IPS DF 4.7 (cell line): Measurements from ENCODE around the gene EIF4G3.
"Not testable (repeated sequence)": the region's sequence is repeated elsewhere in the genome, so short reads cannot be mapped to it uniquely, and the experiment has no call there.

Experiments used
- DNase-seq: peaks from one replicate; pipeline ENCODE4 v3.0.0-alpha.2; 2013; ENCODE audit warnings: low spot score; ENCODE audit errors: extremely low read depth

Gene EIF4G3

DNA sequence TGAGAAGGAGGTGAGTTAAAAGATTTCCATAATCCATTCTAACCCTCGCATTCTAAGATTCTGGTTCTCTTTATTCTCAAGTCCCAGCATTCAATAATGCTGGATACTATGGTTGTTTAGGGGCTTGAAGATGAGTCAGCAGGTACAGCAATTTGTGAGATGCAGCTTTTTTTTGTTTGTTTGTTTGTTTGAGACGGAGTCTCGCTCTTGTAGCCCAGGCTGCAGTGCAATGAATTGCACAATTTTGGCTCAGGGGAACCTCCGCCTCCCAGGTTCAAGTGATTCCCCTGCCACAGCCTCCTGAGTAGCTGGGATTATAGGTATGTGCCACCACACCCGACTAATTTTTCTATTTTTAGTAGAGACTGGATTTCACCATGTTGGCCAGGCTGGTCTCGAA, 23.3 kb downstream of the EIF4G3 start:
- DNase-seq: no peak

DNA sequence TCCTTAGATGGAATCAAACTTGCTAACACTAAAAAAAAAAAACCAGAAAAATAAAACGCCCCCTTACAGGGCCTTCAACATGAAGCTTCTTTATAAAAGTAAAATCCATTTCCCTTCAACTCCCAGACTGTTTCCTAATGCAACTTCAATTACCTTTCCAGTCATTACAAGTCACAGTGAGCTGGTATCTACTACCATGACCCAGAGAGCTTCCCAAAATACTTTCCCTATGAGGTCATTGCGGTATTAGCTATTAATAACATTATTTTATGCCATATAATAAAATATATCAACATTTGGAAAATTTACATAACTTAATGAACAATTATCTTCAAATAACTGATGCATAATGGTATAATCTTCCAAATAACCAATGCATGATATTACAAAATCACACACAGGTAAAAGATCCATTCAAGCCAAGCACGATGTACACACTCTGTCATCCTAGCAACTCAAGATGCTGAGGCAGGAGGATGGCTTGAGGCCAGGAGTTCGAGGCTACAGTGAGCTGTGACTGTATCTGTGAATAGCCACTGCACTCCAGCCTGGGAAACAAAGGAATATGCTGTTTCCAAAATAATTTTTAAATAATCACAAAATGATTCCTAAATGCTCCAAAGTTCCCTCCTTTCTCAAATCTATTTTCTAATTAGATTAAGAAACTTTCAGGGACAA, 24.1 kb downstream of the EIF4G3 start:
- DNase-seq: no peak

DNA sequence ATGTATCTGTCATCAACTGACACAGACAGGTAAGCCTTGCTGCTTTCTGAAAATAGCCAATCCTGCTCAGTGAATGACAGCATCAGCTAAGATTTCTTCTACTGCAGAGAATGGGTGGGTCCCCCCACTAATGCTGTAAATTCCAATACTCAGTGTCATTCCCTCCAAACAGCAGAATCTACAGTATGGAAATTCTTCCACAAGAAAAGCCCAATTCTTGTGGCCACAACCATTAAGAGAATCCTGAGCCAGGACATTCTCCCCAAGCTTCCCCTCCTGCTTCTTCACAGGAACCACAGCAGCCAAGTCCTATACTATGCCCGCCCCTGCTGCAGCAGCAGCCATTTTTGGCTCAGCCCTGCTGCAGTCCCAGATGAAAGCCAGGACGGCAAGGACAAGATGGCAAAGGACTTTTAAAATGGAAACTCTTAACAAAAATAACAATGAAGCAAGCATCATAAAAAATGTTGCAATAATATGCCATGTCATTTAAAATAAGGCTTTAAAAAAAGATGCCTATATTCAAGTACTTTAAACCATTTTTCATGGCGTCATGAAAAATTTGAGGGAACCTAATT, 26.8 kb downstream of the EIF4G3 start:
- no peak for DNase-seq

DNA sequence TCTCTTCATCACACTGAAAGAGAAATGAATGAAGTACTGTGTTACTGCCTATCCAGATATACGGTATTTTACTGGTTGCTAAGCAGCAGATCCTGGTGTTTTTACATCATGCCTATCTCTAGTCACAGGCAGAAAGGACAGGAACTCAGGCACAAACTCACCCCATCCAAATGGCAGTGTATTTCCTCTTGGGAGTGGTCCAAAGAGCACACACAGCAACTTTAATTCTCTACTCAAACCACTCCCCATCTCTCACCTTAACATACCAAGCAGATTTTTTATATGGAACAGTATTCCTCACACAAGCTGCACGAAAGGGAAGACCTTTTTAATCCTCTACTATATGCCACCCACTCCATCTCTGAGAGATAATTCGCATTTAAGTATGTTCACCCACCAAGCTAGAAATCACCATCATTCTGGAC, 27.3 kb downstream of the EIF4G3 start:
- DNase-seq: no peak

DNA sequence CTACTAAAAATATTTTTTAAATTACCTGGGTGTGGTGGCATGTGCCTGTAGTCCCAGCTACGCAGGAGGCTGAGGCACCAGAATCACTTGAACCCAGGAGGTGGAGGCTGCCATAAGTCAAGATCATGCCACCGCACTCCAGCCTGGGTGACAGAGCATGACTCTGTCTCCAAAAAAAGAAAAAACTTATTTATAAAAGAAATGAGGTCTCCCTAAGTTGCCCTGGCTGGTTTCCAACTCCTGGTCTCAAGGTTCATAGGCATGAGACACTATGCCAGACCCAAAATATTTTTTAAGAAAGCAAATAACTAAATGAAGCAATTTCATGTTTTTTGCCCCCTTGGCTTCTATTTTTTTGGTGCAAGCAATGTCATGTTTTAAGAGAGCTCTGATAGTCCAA, 32.9 kb downstream of the EIF4G3 start:
- no peak for DNase-seq

DNA sequence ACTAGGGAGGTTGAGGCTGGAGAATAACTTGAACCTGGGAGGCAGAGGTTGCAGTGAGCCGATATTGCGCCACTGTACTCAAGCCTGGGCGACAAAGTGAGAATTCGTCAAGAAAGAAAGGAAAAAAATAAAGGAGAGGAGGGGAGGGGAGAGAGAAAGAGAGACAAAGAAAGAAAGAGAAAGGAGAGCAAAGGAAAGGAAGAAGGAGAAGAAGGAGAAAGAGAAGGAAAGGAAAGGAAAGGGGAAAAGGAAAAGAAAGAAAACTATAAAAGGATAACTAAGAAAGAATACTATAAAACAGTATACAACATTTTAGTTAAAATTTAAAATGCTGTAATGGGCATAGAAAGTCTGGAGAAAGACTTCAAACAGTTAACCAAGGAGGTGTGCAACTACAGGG, 33.6 kb downstream of the EIF4G3 start:
- DNase-seq: no peak

DNA sequence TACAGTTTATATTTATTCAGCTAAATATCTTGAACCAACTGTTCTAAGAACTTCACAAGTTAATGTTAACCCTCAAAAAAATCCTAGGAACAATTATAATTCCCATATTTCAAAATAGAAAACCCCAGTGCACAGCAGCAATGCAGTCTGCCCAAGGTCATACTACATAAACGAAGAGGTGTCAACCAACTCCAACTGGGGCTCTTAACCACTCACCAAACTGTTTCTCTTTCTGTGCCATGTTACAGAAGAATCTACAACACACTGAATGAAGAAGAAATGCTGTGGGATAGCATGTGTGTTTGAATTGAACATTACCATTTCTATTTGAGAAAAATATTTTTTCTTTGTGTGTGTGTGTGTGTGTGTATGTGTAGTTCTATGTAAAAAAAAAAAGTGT, 35.7 kb downstream of the EIF4G3 start:
- no peak for DNase-seq

DNA sequence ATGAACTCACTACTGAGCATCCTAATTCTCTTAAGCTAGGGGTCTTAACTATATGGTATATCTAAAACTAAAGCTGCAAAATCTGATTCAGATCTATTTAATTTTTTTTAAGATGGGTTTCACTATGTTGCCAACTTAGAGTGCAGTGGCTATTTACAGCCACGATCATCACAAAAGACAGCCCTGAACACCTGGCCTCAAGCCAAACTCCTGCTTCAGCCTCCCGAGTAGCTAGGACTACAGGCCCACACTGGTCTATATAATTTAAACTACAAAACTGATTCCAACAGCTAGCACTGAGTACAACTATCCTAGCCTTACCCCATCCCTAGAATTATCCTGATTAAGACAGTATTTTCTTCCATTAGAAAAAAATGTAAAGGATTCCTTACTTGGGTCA, 37.1 kb downstream of the EIF4G3 start:
- no peak for DNase-seq

DNA sequence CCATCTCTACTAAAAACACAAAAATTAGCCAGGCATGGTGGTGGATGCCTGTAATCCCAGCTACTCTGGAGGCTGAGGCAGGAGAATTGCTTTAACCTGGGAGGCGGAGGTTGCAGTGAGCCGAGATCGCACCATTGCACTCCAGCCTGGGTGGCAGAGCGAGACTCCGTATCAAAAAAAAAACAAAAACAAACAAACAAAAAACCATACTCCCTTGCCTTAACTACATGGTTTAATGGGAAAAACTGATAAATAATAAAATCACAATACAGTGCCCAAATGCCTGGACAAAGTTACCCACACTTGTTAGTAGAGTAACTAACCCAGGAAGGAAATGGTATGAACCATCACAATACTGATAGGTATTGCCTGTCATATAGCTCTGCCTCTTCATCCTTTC, 40.4 kb downstream of the EIF4G3 start:
- not testable (repeated sequence) for DNase-seq

DNA sequence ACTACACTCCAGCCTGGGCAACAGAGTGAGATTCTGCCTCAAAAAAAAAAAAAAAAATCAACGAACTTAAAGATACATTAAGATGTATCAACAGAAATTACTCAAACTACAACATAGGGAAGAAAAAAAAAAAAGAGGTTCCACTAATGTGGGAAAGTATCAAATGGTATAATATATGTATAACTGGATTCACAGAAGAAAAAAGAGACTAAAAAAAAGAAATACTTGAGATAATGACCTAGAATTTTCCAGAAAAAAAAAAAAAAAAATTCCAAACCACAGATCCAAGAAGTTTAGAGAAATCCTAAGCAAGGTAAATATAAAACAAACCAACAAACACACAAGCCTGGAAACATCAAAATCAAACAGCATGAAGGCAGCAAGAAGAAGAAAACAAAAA, 45.5 kb downstream of the EIF4G3 start:
- no peak for DNase-seq

DNA sequence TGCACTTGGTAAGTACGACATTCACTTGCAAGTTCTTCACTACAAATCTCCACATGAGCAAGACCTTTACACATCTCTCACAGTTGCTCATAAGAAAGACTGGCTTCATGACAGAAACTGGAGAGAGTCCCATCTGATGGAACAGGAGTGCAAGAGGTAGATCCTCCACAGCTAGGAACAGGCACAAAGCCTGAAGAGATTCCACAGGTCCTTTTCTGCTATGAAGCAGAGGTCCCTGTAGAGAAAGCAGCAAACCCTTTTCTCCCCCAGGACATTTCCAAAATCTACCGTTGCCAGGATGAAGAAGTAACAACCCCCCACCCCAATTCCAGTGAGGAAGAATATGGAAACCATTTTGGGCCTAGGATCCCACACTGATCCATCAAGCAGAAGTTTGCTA, 47.3 kb downstream of the EIF4G3 start:
- no peak for DNase-seq

DNA sequence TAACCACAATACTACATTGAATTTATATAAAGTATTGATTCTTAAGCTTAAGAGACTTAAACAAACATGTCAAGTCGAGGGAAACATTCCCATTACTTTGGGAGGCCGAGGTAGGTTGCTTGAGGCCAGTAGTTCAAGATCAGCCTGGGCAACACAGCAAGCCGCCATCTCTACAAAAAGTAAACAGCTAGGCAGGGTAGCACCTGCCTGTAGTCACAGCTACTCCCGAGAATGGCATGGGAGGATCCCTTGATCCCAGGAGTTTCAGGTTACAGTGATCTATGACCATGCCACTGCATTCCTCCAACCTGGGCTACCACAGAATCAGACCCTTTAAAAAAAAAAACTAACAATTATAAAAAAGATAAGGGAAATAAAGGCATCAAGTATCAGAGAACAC, 50.4 kb downstream of the EIF4G3 start:
- no peak for DNase-seq

DNA sequence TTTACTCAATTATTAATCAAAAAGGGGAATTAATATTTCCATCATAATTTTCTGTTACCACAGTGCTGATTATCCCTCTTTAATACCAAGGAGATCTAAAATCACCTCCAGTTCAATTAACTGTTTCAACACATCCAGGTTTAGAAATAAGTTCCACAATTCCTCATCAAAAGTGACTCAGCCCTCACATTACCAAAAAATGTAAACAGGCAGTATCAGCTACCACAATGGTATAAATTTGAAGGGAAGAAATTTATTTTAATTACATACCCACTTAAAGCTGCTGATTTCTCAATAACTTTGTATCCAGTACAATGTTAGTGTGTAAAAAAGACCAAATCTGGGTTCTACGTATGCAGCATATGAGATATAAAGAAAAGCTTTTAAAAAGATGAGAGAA, 51.9 kb downstream of the EIF4G3 start:
- DNase-seq: no peak

DNA sequence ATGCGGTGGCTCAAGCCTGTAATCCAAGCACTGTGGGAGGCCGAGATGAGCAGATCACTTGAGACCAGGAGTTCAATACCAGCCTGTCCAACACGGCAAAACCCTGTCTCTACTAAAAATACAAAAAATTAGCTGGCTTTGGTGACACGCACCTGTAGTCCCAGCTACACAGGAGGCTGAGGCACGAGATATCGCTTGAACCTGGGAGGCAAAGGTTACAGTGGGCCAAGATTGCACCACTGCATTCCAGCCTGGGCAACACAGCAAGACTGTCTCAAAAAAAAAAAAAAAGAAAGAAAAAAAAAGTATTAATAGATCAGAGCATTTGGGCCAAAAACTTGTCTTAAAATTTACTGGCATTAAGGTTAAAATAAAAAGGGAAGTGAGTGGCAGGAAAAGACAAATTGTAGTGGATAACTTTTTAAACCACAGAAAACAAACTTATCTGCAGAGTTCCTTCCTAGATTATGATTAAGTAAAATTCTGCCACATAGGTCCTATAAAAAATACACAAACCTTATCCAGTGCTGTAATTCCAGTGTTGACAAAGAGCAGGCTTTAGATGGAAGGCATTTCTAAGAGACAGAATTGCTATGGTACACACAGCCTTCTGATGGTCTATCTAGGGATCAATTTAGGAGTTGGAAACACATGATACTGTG, 53.3 kb downstream of the EIF4G3 start:
- DNase-seq: no peak

DNA sequence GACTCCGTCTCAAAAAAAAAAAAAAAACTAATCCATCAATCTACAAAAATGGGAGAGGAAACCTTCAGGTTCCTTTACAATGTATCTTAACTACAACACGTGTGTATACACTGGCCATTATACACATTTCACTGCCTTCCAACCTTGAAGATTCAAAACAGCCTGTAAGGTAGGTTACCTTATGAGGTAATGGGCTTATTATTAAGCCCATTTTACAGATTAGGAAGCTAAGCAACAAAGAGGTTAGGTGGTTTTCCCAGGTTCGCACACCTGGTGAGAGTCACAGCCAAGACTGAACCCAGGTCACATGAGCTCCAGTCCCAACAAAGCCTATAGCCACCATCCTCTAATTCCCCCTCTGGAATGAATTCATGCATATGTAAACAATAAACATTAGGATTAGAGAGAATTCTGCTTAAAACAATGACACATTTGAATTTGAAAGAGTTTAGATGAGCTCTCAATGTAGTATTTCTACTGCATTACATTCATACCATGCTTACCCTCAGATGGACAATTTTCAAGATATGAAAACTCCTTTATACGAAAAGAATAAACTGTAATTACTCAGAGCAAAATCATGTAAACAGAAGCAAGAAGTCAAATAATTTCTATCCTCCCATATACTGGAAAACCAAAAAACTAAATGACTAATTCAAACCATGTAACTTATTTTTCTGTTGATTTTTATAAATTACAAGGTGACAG, 54.8 kb downstream of the EIF4G3 start:
- DNase-seq: no peak

DNA sequence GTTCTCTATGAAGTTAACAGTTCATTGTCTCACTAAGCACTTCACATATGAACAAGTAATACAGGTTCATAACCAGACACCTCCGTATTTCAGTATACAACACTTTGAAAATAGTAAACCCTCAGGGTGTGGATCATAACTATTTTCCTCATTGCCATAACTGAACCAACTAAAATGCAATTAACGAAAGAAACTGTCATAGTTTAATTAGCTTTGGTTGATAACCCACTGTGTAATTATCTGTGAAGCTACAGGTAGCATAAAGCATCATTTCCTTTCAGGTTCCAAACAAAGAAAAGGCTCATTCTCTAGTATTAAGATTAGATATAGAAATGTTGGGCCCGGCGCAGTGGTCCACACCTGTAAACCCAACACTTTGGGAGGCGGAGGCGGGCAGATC, 58.5 kb downstream of the EIF4G3 start:
- DNase-seq: no peak

DNA sequence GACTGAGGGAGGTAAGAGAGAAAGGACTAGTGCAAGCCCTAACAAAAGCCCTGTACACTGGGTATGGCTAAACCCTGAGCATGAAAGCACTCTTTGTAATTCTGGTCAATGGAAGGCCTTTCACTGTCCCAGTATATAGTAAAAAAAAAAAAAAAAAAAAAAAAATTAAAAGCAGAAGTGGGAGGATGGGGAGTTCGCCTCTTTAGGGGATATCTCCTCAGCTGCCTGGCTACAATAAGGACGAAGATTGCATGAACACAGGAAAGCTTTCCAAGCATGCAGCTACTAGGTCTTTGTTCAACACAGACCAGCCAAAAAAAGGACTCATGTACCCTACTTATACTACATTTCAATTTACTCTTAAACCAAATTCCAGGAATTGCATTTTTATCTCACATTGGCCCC, 59.1 kb downstream of the EIF4G3 start:
- DNase-seq: no peak

DNA sequence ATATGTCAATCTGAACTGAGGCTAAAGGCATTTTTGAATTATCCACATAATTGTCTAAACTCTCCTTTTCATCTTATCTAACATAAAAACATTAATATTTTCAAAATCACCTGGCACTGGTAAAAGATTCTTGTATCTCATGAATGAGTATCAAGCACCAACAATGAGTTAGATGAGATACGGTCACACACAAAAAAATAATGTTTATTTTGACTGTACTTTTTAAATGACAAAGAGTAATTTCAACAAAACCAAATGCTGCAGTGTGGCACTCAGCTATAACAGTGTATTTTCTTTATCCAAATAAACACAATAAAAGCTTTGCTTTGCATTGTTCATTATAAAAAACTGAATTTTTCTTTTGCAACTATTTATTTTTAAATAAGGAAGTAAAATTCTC, 59.5 kb downstream of the EIF4G3 start:
- DNase-seq: no peak

DNA sequence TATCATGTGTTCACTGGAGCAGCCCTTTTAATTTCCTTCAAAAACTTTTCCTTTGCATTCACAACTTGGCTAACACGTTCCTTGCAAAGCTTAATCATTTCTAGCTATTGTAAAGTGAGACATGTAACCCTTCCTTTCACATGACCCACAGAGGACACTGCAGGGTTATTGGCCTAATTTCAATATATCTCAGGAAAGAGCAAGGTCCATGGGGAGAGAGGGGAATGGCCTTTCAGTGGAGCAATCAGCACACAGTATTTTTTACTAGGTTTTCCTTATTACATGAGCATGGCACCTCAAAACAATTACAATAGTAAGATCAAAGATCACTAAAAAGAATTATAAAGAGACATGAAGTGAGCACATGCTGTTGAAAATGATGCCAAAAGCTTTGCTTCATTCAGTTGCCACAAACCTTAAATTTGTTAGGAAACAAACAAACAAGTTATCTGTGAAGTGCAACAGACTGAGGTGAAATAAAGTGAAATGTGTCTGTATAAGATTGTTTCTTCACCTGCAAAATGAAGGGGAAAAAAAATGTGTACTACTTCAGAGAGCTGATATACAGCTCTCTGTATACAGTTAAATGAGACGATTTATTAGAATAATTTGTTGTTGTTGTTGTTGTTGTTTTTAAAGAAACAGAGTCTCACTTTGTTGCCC, 61.5 kb downstream of the EIF4G3 start:
- no peak for DNase-seq

DNA sequence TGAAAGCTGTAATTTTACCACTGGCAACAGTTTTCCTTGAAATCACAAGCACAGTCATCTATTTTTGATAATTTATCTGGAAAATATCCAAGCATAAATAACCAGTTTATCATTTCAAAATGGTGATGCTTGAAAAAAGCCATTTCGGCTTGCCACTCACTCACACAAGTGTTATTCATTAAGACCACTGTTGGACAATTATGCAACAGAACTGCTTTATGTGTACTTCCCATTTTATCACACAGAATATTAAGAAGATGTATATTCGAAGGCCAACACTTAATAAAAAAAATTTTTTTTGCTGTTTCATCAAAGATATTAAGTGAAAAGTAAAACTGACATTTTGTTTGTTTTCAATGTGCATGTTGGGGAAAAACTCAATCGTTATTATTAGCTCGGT, 62.3 kb downstream of the EIF4G3 start:
- no peak for DNase-seq

DNA sequence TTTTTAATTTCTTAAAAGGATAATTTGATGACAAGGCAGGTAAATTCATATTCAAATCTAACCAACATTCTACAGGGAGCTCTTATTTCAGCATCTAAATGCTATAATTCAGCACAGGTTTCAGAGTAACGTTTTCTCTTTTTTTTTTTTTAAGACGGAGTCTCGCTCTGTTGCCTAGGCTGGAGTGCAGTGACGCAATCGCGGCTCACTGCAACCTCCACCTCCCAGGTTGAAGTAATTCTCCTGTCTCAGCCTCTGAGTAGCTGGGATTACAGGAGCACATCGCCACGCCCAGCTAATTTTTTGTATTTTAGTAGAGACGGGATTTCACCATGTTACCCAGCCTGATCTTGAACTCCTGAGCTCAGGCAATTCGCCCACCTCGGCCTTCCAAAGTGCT, 66.5 kb downstream of the EIF4G3 start:
- no peak for DNase-seq

DNA sequence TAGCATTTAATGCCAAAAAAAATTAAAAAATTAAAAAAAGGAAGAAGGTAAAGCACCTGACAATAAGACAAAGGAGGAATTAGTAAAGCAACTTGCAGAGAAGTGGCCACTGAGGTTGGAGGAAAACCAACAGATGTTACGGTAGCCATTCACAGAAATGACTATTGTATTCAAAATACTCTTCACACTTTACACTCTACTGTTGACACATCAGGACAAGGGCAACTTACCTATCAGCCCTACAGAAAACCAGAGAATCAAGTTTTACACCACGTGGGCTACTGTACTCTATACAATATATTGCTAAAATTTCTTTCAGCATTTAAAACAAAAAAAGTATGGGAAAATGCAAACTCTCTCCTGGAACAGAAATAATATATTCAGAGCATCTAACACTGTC, 70.0 kb downstream of the EIF4G3 start:
- no peak for DNase-seq
